Measurements from ENCODE around the gene KPNA5. TPM values are rescaled to one million over a fixed set of nuclear protein-coding genes. Genes with fewer than 3 reads are reported as not detected.

The KPNA5 gene
- total and polyA plus RNA-seq, 2 of the 8 experiments (the other 6 are each of a cell fraction or from before 2014, with no cell fraction given) = 2.0 to 9.7 TPM

DNA sequence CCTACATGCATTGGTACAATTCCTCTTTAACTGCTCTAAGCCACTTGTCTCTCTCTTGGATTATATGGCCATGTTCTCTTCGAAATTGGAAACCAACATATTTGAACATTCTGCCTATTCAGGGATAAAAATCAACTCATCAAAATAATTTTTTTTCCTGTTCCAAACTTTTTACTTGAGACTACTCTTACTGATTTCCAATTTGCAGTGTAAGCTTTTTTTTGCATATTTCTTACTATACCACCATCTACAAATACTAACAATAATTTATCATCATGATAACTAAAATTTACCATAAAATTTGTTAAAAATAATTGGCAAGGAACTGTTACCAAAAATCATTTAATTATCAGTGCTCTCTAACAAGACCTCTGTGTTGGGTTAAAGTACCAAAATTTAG lies 91.4 kb downstream of the KPNA5 start:
- Histone ChIP-seq H3K4me2 (ENCODE audit: insufficient read depth in 1 of 2, low read depth in 2 of 2, low read length in 2 of 2) (no peak overlapping the region), H3K27ac (ENCODE audit: low read depth, low read length) (no peak overlapping the region), H2AFZ (ENCODE audit: low read length) (no peak overlapping the region), H2AK5ac (ENCODE audit: low read depth, low read length) (no peak overlapping the region), H3K56ac (replicated peaks; ENCODE audit: insufficient read length, low read depth, low read length) (no peak overlapping the region), H2BK20ac (ENCODE audit: low read length) (no peak overlapping the region), H3K9ac (replicated peaks in 1 of 4; ENCODE audit: extremely low read depth in 1 of 4, low read depth in 3 of 4, low read length in 3 of 4) (no peak overlapping the region), H3K23me2 (ENCODE audit: low read depth, low read length) (no peaks in the 10 kb centered on the region), H3K18ac (ENCODE audit: extremely low read depth, low read length) (no peak overlapping the region), H4K5ac (ENCODE audit: insufficient read length, low read depth, low read length) (no peak overlapping the region), H2BK120ac (replicated peaks; ENCODE audit: low read depth, low read length) (no peak overlapping the region), H3K9me3 (ENCODE audit: insufficient read depth in 2 of 2, low read depth in 1 of 2, low read length in 1 of 2) (no peaks in the 10 kb centered on the region), H3K4ac (replicated peaks; ENCODE audit: insufficient read length, low read depth, low read length) (no peak overlapping the region), H2BK15ac (ENCODE audit: low read length) (no peak overlapping the region), H3K79me1 (ENCODE audit: low read depth, low read length) (no peaks in the 10 kb centered on the region), H3K14ac (ENCODE audit: insufficient read length) (no peak overlapping the region), H2BK5ac (ENCODE audit: low read depth, low read length) (no peak overlapping the region), H3K4me1 (replicated peaks in 1 of 4; ENCODE audit: control insufficient read depth in 3 of 4, insufficient read depth in 4 of 4, low read length in 3 of 4) (no peaks in the 10 kb centered on the region), H3K4me3 (ENCODE audit: extremely low read depth in 1 of 4, insufficient read depth in 2 of 4, low read depth in 3 of 4, low read length in 4 of 4) (no peak overlapping the region), H4K20me1 (replicated peaks in 1 of 2; ENCODE audit: control insufficient read depth in 1 of 2, insufficient read depth in 2 of 2, low read length in 2 of 2) (no peaks in the 10 kb centered on the region), H4K8ac (ENCODE audit: extremely low read depth, insufficient read depth, low read length) (no peak overlapping the region), H3K27me3 (replicated peaks in 1 of 4; ENCODE audit: control insufficient read depth in 3 of 4, extremely low read depth in 1 of 4, insufficient read depth in 3 of 4, low read length in 3 of 4) (no peaks in the 10 kb centered on the region), H4K91ac (replicated peaks; ENCODE audit: insufficient read length, low read length) (no peak overlapping the region), H2BK12ac (ENCODE audit: low read depth, low read length) (no peak overlapping the region), H3K79me2 (ENCODE audit: control insufficient read depth in 1 of 2, insufficient read depth in 2 of 2, low read length in 2 of 2) (no peaks in the 10 kb centered on the region), H3K36me3 (ENCODE audit: control insufficient read depth in 2 of 4, insufficient read depth in 4 of 4, low read length in 3 of 4) (no peaks in the 10 kb centered on the region), H3K23ac (ENCODE audit: insufficient read length) (no peak overlapping the region)
- FAIRE-seq (no peak), DNase-seq (ENCODE audit: low read depth in 1 of 2, low spot score in 2 of 2) (no peak)
- 81% methylated on average over 1 of the region's 1 CpG; no CpG with 5 or more reads in 1 of the 2 experiments for WGBS, 2 experiments (ENCODE audit: extremely low coverage in 1 of 2, insufficient coverage in 1 of 2, insufficient read length in 1 of 2, insufficient replicate concordance in 2 of 2, low coverage in 1 of 2, low lambda C conversion rate in 2 of 2, missing lambda C conversion rate in 1 of 2)
- ChIA-PET POLR2A (ENCODE audit: partially characterized antibody) (no interaction called here), CTCF (ENCODE audit: partially characterized antibody) (interaction anchor here (0.7 kb wide), 1 partner anchor 10 kb away, joined by 3 read pairs; no protein-coding TSS in a partner anchor)
- TF ChIP-seq EZH2 (IDR thresholded peaks at IDR 0.05; ENCODE audit: low read depth, low read length, severe bottlenecking) = no peak
- TF ChIP-seq, protein P1, sequence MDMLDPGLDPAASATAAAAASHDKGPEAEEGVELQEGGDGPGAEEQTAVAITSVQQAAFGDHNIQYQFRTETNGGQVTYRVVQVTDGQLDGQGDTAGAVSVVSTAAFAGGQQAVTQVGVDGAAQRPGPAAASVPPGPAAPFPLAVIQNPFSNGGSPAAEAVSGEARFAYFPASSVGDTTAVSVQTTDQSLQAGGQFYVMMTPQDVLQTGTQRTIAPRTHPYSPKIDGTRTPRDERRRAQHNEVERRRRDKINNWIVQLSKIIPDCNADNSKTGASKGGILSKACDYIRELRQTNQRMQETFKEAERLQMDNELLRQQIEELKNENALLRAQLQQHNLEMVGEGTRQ (IDR thresholded peaks at IDR 0.05; ENCODE audit: low read length) = no peak
- no peak for TF ChIP-seq CTBP2 (IDR thresholded peaks at IDR 0.05; ENCODE audit: borderline replicate concordance, insufficient read depth, insufficient read length, low read length)
- TF ChIP-seq SIN3A (conservative IDR thresholded peaks at IDR 0.05 in 1 of 2, IDR thresholded peaks at IDR 0.05 in 1 of 2; ENCODE audit: low read depth in 1 of 2, low read length in 2 of 2) = no peak
- no peak for TF ChIP-seq SIX5 (IDR thresholded peaks at IDR 0.05; ENCODE audit: low read depth, low read length)
- TF ChIP-seq SRF (IDR thresholded peaks at IDR 0.05; ENCODE audit: low read depth, low read length) = no peak
- TF ChIP-seq HDAC6 (IDR thresholded peaks at IDR 0.05; ENCODE audit: low read depth, low read length) = no peak
- no peak for TF ChIP-seq CHD2 (IDR thresholded peaks at IDR 0.05; ENCODE audit: low read length)
- TF ChIP-seq, protein P2, sequence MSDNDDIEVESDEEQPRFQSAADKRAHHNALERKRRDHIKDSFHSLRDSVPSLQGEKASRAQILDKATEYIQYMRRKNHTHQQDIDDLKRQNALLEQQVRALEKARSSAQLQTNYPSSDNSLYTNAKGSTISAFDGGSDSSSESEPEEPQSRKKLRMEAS (IDR thresholded peaks at IDR 0.05) = no peak
- no peak for TF ChIP-seq JUND (IDR thresholded peaks at IDR 0.05; ENCODE audit: low read length)
- TF ChIP-seq, protein P3, sequence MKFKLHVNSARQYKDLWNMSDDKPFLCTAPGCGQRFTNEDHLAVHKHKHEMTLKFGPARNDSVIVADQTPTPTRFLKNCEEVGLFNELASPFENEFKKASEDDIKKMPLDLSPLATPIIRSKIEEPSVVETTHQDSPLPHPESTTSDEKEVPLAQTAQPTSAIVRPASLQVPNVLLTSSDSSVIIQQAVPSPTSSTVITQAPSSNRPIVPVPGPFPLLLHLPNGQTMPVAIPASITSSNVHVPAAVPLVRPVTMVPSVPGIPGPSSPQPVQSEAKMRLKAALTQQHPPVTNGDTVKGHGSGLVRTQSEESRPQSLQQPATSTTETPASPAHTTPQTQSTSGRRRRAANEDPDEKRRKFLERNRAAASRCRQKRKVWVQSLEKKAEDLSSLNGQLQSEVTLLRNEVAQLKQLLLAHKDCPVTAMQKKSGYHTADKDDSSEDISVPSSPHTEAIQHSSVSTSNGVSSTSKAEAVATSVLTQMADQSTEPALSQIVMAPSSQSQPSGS (IDR thresholded peaks at IDR 0.05; ENCODE audit: low read length) = no peak
